Skin epidermis (tissue), 12 donors: Measurements from ENCODE around the gene GPC1.
A peak's percentile ranks its signal among the peaks of the same experiment; 100 is the strongest.

ENCODE experiments used
- H3K27ac ChIP-seq, 21 experiments: fragments of 200-600 bp; sonication (generic) in 11 of 21; one replicate each; pipeline ENCODE4 v1.5.0; 2020; ENCODE audit warnings: mild to moderate bottlenecking in 3 of 21, inconsistent platforms in 2 of 21, moderate library complexity in 2 of 21
- H3K4me3 ChIP-seq, 7 experiments: fragments of 200-600 bp; sonication (generic) in 2 of 7; one replicate each; pipeline ENCODE4 v1.5.0; 2020; ENCODE audit warnings: inconsistent platforms in 2 of 7, mild to moderate bottlenecking in 2 of 7, moderate library complexity in 1 of 7

GPC1 gene

GRCh38 chr2:240451791-240452461, 16.5 kb downstream of the GPC1 start:
- peak overlapping the region; percentile 23 to 63 (median 44) for H3K4me3 ChIP-seq

GRCh38 chr2:240452462-240453256, 17.2 kb downstream of the GPC1 start:
- Histone ChIP-seq H3K27ac (peak overlapping the region in 13 of 21 experiments; percentile 30 to 82 (median 71)), H3K4me3 (peak overlapping the region; percentile 33 to 63 (median 44))

More at GRCh38 chr2:240451791-240452461, 16.5 kb downstream of the GPC1 start:
- H3K27ac ChIP-seq: peak overlapping the region in 16 of 21 experiments; percentile 30 to 82 (median 68)

GRCh38 chr2:240453461-240454105, 18.1 kb downstream of the GPC1 start:
- H3K27ac ChIP-seq: peak overlapping the region in 3 of 21 experiments; percentile 23 to 69 (median 55)
- H3K4me3 ChIP-seq: peak overlapping the region in 4 of 7 experiments; percentile 25 to 63 (median 44)

GRCh38 chr2:240454106-240454901, 18.8 kb downstream of the GPC1 start:
- peak overlapping the region in 2 of 21 experiments; percentile 55 to 69 for H3K27ac ChIP-seq
- peak overlapping the region in 4 of 7 experiments; percentile 25 to 63 (median 44) for H3K4me3 ChIP-seq

- no peak overlapping the region for H3K4me3 ChIP-seq
- H3K27ac ChIP-seq: peak overlapping the region in 1 of 21 experiments; percentile 21
Measured at GRCh38 chr2:240455272-240455646, 19.8 kb downstream of the GPC1 start.

GRCh38 chr2:240455647-240456446, 20.4 kb downstream of the GPC1 start:
- no peak overlapping the region for H3K4me3 ChIP-seq
- H3K27ac ChIP-seq: peak overlapping the region in 3 of 21 experiments; percentile 5 to 21 (median 9)

- H3K27ac ChIP-seq: peak overlapping the region in 2 of 21 experiments; percentile 5 to 9
Measured at GRCh38 chr2:240456447-240457222, 21.2 kb downstream of the GPC1 start.

GRCh38 chr2:240457223-240458043, 22.0 kb downstream of the GPC1 start:
- no peak overlapping the region for H3K27ac ChIP-seq
- no peak overlapping the region for H3K4me3 ChIP-seq

More at GRCh38 chr2:240456447-240457222, 21.2 kb downstream of the GPC1 start:
- no peak overlapping the region for H3K4me3 ChIP-seq

GRCh38 chr2:240458044-240458899, 22.8 kb downstream of the GPC1 start:
- no peak overlapping the region for H3K27ac ChIP-seq
- no peak overlapping the region for H3K4me3 ChIP-seq

GRCh38 chr2:240458900-240459391, 23.5 kb downstream of the GPC1 start:
- H3K27ac ChIP-seq: no peak overlapping the region
- no peak overlapping the region for H3K4me3 ChIP-seq

- Histone ChIP-seq H3K27ac (no peak overlapping the region), H3K4me3 (no peak overlapping the region)
Measured at GRCh38 chr2:240459401-240460252, 24.2 kb downstream of the GPC1 start.

- no peak overlapping the region for H3K27ac ChIP-seq
- H3K4me3 ChIP-seq: no peak overlapping the region
Measured at GRCh38 chr2:240460253-240460711, 24.8 kb downstream of the GPC1 start.

GRCh38 chr2:240460781-240461431, 25.4 kb downstream of the GPC1 start:
- no peak overlapping the region for H3K4me3 ChIP-seq
- H3K27ac ChIP-seq: no peak overlapping the region

GRCh38 chr2:240461471-240462072, 26.1 kb downstream of the GPC1 start:
- no peak overlapping the region for H3K4me3 ChIP-seq

More at GRCh38 chr2:240461471-240462072, 26.1 kb downstream of the GPC1 start:
- H3K27ac ChIP-seq: no peak overlapping the region
